GM15510 (cell line): Measurements from ENCODE around the gene WDFY4.

Experiments used
- POLR2A ChIP-seq: IDR thresholded peaks from 3 replicates; pipeline ENCODE4 v1.6.1; 2011; ENCODE audit warnings: borderline replicate concordance; ENCODE audit not compliant: insufficient read length; ENCODE audit errors: extremely low read depth

WDFY4 gene

DNA sequence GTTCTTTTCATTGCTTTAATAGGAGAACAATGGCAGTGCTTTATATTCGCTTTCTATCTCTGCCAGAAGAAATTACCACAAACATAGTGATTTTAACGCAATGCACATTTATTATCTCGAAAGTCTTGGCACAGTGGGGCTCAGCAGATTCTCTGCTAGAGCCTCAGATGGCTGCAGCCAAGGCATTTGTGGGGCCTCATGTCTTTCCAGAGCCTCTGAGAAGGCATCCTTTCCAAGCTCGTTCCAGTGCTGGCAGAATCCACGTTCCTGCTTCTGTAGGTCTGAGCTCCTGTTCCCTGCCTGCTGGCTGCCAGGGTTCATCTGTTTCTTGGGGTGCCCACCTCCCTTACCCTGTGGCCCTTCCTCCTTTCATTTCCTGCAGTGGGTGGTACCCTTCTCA is 194.8 kb downstream of the WDFY4 start:
- no peak for TF ChIP-seq POLR2A

DNA sequence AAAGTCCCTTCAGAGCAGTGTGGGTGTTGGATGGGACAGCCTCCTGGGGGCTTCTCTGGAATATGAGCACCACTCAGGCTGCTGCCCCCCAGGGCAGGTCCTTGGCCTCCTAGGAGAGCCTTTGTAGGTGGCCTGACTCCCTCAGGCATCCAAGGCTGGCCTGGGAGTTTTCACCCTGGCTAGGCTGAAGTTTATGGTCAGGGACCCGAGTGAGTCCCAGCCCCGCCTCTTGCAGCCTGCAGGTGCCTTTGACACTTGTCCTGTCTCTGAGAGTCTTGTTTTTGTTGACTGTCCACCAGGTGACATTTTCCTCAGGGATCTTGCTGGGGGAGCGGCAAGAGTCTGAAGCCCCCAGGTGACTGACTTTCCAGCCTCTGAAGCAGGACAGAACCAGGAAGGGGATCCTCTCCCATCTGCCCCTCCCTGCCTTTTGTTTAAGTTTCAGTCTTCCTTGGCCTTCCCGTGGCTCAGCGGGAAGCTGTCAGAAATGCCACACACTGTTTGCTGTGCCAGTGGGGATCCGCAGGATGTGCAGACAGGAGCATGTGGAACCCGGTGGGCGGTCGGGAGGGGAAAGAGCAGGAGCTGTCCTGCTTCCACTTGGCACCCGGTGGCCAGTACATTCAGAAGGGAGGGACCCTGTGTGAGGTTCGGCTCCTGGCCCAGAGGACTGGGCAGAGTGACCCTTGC is 195.5 kb downstream of the WDFY4 start:
- TF ChIP-seq POLR2A, result no peak

DNA sequence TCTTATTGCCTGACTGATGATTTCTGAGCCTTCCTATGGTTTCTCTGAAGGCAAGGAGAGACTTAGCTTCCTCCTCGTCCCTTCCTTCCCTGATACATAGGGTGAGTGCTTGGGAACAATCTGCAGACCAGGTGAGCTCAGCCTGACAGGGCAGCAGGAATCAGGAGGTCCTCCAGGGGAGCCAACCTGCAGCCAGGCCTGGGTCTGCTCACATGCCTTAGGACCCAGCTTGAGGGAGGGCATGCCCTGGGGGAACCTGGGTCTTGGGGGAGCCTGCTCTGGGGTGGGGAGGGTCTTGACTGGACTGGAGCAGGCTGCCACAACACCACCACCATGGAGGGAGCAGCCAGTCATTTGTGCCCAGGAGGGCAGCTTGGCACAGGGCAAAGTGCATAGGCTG is 197.3 kb downstream of the WDFY4 start:
- TF ChIP-seq POLR2A, result no peak

DNA sequence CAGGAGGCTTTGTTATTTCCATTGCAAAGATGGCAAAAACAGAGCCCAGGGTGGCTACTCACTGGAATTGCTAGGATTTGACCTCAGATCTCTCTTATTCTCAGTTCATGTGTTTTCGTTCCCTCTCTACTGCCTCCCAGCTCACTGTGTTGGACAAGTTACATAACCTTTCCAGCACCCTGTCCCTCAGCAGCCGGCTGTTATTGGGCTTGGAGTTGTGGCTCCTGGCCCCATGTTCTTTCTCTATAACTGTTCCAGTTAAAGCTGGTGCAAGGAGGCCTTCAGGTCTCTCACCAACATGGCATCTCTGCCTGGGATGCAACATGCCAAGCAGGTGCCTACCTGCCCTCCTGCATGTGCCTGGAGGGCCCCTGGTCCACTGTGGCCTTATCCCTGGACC is 198.2 kb downstream of the WDFY4 start:
- no peak for TF ChIP-seq POLR2A

DNA sequence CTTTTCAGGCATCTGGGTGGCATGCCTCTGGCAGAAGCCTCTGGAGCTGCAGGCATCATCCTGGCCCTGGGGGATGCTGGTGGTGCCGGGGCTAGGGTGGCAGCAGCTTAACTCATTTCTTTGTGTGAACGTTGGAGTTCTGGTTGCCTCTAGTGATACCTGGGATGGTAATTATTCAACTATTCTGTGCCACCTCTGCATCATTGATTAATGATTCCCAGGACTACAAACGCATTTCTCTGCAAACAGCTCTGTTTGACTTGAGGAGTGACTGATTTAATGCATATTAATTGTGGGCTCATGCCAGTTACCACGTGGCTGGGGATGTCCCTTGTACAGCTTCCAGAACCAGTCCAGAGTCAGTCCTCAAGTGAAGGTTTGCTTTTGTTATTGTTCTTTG is 199.0 kb downstream of the WDFY4 start:
- no peak for TF ChIP-seq POLR2A

DNA sequence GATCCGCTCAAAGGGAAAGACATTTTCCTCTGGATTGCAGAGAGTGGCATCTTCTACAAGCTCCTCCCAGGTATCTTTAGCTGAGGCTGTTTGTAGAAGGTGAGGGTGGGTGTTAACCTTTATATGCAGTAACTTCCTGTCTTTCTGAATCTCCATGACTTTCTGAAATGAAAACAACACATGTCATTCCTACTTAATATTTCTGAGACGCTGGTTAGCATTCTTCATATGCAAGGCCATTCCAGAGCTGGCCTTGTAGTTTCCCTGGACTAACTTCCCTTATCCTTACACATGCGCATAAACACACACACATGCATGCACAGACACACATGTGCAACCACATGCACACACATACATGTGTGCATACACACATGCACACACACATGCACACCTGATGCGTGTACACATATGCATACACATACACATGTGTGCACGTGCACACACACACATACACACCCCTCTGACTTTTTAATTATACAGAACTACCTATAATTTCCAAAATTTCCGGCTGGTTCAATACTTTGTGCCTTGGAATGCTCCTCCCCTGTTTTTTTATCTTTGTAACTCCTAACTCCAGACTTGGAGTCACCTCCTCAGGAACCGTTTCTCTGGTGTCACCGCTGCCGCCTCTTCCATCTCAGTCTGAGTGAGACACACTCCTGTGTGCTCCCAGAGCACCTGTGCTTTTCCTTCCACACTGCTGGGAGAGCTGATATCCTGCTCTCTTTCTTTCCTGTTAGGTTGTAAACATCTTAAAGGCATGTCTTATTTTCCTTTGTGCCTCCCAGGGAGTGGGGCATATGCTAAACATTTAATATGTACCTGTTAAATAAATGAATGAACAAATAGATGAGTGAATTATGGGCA is 199.7 kb downstream of the WDFY4 start:
- TF ChIP-seq POLR2A, result no peak

DNA sequence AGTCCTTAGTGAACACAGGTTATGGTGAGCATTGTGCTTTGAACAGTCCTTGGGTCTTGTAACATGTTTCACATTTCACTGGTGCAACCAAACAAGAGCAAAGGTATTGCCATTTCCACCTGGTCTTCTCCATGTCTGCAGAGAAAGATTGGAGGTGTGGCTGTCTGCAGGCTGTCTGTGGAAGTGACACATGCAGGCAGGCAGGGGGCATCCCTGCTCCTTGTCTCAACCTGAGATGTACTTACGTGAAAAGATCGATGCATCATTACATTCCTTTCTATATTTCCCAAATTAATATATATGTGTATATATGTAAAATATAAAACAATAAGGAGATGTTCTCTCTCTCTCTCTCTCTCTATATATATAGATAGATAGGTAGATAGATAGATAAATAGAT is 200.7 kb downstream of the WDFY4 start:
- TF ChIP-seq POLR2A, result no peak

DNA sequence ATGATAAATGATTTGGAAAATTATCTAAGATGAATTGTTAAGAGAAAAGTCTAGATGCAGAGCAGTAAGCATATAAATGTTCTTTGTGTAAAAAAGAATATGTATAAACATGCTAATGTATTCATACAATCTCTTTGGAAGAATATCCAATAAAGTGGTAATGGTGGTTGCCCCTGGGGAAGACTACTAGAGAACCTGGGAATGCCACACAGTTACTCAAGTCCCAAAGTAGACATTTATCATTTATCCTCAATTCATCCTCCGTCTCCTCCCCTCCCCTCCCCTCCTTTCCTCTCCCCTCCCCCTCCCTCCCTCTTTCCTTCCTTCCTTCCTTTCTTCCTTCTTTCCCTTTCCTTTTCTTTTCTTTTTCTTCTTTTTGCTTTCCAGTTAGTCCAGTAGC is 203.3 kb downstream of the WDFY4 start:
- no peak for TF ChIP-seq POLR2A

DNA sequence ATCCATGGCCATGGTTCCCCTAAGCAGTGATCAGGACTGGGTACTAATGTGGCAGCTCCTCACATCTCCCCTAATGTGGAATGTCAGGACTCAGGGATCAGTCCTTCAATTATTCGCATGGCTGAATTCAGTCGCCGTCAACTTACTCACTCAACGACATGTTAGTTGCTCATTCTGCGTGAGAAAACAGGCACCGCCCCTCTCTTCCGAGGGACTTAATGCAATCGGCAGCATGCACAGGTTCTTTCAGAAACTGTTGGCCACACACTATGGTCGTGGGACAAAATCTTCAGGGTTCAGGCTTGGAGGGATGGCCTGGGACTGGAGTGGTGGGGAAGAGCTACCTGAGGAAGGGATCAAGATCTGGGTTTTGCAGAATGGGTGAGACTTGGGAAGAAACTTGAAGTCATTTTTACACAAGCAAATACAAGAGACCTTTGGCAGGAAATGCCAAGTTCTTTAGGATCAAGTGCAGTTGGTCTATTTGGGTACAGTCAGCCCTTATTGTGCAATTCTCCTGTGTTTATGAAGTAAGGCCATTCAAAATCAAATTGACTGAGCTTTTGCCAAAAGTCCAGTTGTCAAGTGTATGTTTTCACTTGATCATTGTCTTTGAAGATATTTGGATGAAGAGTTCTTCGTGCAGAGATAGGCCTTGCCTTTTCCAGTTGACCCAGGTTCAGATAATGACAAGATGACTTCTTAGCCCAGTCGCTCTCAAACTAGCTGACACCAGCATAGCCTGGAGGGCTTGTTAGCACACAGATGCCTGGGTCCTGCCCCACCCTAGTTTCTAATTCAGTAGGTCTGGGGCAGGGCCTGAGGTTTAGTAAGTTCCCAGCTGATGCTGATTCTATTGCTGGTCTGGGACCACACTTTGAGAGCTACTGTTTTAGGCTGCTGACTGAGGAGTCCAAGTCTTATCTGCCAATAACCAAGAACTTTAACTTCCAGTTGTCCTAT is 206.5 kb downstream of the WDFY4 start:
- no peak for TF ChIP-seq POLR2A

DNA sequence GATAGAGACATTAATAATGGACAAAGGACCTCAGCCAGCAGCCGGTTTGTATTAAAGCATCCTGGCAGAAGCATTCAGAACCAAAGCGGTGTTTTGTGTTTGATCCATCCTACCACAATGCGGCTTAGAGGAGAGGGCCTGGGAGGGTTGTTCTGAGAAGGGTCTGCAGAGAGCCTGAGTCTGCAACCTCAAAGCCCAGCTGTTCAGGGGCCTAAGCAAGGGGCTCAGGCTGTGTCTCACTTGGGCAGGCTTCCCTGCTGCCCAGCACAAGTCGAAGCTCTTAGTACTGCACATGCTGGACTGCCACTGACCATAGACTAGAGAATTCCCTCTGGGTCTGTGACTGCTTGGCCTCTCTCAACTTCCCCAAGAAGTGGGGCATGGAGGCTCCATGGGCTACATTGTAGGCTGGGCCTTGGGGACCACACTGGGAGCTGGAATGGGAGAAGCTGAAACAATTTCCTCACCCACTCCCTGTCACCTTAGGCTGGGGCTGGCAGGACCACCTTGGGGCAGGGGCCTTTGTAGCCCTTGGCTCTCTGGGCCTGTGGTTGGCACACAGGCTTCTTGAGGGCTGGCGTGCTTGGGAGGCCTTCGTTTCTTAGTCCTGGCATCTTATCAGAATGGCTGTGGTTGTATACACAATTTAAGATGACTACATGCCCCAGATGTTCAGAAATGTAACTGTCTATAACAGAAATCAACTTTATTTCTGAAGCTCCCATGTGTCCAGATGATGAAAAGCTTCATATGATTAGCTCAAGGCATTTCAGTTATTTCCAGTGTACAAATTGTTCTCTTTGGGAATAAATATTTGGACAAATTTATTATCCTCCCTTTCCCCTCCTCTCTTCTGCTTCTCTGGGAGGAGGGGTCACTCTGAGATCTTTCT is 210.5 kb downstream of the WDFY4 start:
- TF ChIP-seq POLR2A, result no peak

DNA sequence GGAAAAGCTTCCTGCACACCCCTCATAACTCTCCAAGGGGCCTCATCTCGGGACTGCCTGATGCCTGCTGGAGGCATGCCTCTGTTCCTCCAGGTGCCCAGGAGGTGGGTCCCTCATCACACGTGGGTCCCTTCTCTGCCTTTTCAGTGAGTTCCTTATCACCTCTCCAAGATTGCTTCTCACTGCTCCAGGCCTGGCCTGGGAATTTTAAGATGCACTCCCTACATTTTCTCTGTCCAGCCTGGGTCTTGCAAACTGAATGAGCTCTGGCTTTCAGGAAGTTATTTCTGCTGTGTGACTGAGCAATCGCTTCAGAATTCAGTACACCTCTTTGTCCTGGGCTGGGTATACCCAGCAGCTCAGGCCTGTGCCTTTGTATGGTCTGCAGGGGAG is 211.1 kb downstream of the WDFY4 start:
- TF ChIP-seq POLR2A, result no peak

DNA sequence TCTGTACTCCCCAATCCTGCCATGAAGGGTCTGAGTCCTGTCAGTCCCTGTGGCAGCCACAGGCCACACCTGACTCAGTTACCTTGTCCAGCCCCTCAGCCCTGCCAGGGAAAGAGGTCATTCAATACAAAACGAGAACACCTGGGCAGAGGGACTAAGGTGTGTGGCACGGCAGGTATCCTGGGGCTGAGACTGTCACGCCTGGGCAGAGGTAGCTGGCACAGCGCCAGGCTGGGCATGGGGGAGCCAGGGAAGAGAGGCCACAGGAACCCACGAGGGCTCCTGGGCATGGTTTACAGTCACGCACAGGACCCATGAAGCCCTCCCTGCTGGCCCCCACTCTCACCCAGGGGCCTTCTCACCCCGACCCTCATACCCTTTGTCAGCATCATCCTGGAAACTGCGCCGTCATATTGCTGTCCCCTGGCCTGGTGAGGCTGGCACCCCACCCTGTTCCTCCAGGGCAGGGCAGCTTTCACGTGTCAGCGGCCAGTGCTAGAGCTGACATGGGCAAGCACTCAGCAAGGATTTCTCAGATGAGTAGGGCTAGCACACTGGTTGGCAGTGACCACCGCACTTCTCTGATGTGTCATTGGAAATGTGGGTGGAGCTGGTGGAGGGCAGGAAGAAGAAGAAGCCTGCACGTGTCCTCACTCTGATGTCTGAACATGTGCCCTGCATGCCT is 212.2 kb downstream of the WDFY4 start:
- TF ChIP-seq POLR2A, result no peak

DNA sequence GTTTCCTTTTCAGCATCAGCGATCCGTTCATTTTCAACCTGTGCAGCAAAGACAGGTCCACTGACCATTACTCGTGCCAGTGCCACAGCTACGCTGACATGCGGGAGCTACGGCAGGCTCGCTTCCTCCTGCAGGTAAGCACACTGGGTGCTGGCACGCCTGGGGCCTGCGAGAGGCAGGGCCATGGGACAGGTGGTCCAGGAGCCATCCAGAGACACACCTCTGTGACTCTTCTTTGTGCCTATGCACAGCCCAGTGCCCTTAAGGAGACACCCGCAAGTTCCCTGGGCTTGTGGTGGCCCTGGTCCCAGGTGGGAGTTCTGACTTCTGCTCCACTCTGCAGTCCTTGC is 212.7 kb downstream of the WDFY4 start:
- TF ChIP-seq POLR2A, result no peak

DNA sequence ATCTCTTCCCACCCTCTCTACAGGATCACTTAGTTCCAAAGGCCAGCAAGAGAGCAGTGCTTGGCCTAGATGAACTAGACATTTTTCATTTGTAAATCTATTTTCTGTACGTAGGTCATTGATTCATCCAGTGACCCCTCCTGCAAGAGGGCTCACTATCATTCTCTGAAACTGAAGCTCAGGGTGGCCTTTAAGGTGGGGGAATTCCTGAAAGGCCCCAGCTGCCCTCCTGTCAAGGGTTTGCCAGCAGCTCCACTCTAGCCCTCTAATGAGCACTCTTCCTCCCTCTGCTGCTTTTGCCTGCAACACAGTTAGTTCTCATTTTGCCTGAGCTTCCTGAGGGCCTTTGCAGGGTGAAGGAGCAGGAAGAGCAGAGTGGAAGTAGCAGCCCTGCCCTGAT is 213.8 kb downstream of the WDFY4 start:
- no peak for TF ChIP-seq POLR2A

DNA sequence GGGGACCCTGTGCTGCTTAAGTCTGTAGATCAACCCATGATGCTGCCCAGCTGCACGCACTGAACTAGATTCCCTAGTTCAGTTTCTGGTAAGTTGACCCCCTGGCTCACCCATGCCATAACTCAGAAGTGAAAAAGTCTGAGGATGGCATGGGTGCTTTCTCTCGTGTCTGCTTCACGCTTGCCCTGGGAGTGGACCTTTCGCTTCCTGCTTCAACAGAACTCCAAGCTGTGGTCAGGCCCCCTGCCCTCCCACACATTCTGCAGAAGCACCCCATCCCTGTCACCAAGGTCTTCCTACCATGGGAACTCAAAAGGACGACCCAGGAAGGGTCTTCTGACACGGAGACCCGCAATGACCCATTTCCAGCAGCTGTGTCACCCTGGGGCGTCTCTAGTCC is 215.1 kb downstream of the WDFY4 start:
- TF ChIP-seq POLR2A, result no peak
